Measurements from ENCODE around the gene CD247.

CD247 gene

DNA sequence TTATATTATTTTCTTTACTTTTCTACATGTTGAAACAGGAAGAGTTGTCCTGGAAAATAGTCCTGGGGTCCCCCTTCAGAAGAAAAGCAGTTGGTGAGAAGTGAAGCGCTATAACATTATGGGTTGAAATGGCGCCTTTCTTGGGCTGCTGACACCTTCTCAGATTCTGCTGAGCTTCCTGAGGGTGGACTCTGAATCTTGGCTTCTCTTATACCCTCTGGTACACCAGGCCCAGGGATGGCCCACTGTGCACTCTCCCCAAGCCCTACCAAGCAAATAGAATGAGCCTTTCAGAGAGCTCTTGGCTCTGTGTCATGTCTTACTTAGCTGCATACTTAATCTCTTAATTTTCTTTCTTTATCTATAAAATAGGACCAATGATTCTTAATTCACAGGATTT lies 42.3 kb downstream of the CD247 start:
- Histone ChIP-seq H3K27me3 (ENCODE audit: control insufficient read depth, insufficient read depth, low read length, poor library complexity, severe bottlenecking) (no peaks in the 10 kb centered on the region), H3K4me3 (ENCODE audit: insufficient read depth, low read depth, low read length) (no peak overlapping the region), H3K27ac (ENCODE audit: insufficient read depth, low read depth, low read length, poor library complexity, severe bottlenecking) (no peak overlapping the region), H3K4me1 (ENCODE audit: control insufficient read depth, insufficient read depth, low read length) (peaks cover 27% of the 10 kb centered on the region), H3K9me3 (ENCODE audit: control insufficient read depth, low read length) (no peaks in the 10 kb centered on the region), H3K36me3 (ENCODE audit: control insufficient read depth, insufficient read depth, low read length) (no peaks in the 10 kb centered on the region)
- WGBS, 2 experiments: 99 to 100% methylated on average over 2 of the region's 2 CpGs

DNA sequence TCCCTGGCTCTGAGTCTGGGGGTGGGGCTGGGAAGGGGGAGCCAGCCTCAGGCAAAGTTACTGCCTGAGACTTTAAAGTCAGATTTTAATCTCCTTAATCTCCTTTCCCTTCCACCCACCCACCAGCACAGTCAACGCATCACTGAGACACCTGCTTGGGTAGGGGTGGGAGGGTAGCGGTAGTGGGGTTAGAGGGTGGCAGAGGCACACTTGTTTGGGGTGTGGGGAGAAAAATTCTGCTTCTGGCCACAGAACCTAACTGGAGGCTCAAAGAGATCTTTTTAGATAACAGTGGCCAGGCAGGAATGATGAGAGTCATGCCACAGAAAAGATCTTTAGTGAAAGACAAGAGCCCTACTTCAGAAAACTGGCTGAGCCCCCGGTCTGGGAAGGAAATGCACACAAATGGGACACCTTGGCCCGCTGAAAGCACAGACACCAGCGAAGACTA lies 44.1 kb downstream of the CD247 start:
- Histone ChIP-seq H3K4me3 (ENCODE audit: insufficient read depth, low read depth, low read length) (no peak overlapping the region), H3K9me3 (ENCODE audit: control insufficient read depth, low read length) (no peaks in the 10 kb centered on the region), H3K27ac (ENCODE audit: insufficient read depth, low read depth, low read length, poor library complexity, severe bottlenecking) (no peak overlapping the region), H3K36me3 (ENCODE audit: control insufficient read depth, insufficient read depth, low read length) (no peaks in the 10 kb centered on the region), H3K27me3 (ENCODE audit: control insufficient read depth, insufficient read depth, low read length, poor library complexity, severe bottlenecking) (no peaks in the 10 kb centered on the region), H3K4me1 (ENCODE audit: control insufficient read depth, insufficient read depth, low read length) (peaks cover 27% of the 10 kb centered on the region)
- 70 to 96% methylated on average over 4 to 5 of the region's 5 CpGs for WGBS, 2 experiments

DNA sequence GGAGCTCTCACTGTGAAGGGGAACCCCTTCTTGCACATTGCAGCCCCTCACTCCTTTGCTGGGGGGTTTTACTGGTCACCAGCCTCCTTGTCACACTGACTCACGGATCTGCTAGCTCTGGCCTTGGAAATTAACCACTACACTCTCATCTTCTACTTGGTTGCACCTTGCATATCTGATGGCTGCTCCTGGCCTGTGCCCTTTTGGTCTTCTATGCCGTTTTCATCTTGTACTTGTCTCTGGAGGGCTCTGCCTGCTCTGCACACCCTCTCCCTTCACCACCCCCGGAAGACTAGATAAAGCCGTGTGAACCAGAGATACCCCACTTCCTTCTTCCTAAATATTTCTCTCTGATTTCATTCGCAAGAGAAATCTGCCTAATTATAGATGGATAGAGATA lies 44.6 kb downstream of the CD247 start:
- Histone ChIP-seq H3K27me3 (ENCODE audit: control insufficient read depth, insufficient read depth, low read length, poor library complexity, severe bottlenecking) (no peaks in the 10 kb centered on the region), H3K4me1 (ENCODE audit: control insufficient read depth, insufficient read depth, low read length) (peaks cover 27% of the 10 kb centered on the region), H3K36me3 (ENCODE audit: control insufficient read depth, insufficient read depth, low read length) (no peaks in the 10 kb centered on the region), H3K4me3 (ENCODE audit: insufficient read depth, low read depth, low read length) (no peak overlapping the region), H3K27ac (ENCODE audit: insufficient read depth, low read depth, low read length, poor library complexity, severe bottlenecking) (no peak overlapping the region), H3K9me3 (ENCODE audit: control insufficient read depth, low read length) (no peaks in the 10 kb centered on the region)
- WGBS, 2 experiments: 84 to 85% methylated on average over 4 to 5 of the region's 5 CpGs

DNA sequence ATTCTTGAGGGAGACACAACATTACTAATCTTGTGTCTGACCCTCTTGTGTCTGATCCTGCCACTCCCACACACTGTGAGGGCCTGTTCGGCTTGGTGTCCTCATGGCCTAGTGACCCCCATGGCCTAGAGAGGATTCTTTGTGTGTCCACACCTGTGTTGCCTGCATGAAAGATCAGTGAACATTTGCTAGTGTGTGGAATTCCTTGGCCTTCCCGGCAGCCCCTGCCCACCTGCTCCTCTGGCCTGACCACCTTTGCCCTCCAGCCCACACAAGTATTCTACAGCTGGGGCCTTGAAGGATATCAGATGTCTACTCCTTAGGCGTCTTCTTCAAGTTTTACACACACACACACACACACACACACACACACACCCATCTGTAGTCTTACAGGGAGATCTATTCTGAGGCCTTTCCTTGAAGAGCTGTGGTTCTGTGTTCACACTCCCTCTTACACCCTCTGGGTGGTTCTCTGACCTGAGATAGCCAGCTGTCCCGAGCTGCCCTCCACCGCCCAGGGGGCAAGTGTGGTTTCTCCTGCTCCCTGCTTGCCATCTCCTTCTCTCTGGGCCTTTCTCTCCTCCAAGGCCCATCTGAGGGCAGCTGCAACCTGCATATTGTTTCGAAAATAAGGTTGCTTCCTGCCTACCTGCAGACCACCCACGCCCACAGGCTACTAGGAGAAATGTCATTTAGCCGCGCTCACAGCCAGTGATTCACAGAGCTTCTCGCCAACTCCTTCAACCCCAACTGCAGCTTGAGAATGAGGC lies 45.4 kb downstream of the CD247 start:
- Histone ChIP-seq H3K9me3 (ENCODE audit: control insufficient read depth, low read length) (no peaks in the 10 kb centered on the region), H3K4me1 (ENCODE audit: control insufficient read depth, insufficient read depth, low read length) (peaks cover 29% of the 10 kb centered on the region), H3K27ac (ENCODE audit: insufficient read depth, low read depth, low read length, poor library complexity, severe bottlenecking) (no peak overlapping the region), H3K4me3 (ENCODE audit: insufficient read depth, low read depth, low read length) (no peak overlapping the region), H3K36me3 (ENCODE audit: control insufficient read depth, insufficient read depth, low read length) (no peaks in the 10 kb centered on the region), H3K27me3 (ENCODE audit: control insufficient read depth, insufficient read depth, low read length, poor library complexity, severe bottlenecking) (no peaks in the 10 kb centered on the region)
- 87 to 88% methylated on average over 10 of the region's 10 CpGs for WGBS, 2 experiments

DNA sequence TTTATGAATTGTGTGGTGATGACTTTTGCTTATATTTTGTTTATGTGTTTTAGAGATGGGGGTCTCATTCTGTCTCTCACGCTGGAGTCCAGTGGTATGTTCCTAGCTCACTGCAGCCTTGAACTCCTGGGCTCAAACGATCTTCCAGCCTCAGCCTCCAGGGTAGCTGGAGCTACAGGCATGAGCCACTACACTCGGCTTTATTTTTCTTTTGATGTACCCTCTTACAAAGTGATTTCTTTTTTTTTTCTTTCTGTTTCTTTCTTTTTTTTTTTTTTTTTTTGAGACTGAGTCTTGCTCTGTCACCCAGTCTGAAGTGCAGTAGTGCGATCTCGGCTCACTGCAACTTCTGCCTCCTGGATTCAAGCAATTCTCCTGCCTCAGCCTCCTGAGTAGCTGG lies 46.8 kb downstream of the CD247 start:
- H3K36me3 ChIP-seq (ENCODE audit: control insufficient read depth, insufficient read depth, low read length): no peaks in the 10 kb centered on the region
- whole genome bisulfite sequencing, 2 experiments: 83 to 94% methylated on average over 5 of the region's 5 CpGs
- H3K27me3 ChIP-seq (ENCODE audit: control insufficient read depth, insufficient read depth, low read length, poor library complexity, severe bottlenecking): no peaks in the 10 kb centered on the region

DNA sequence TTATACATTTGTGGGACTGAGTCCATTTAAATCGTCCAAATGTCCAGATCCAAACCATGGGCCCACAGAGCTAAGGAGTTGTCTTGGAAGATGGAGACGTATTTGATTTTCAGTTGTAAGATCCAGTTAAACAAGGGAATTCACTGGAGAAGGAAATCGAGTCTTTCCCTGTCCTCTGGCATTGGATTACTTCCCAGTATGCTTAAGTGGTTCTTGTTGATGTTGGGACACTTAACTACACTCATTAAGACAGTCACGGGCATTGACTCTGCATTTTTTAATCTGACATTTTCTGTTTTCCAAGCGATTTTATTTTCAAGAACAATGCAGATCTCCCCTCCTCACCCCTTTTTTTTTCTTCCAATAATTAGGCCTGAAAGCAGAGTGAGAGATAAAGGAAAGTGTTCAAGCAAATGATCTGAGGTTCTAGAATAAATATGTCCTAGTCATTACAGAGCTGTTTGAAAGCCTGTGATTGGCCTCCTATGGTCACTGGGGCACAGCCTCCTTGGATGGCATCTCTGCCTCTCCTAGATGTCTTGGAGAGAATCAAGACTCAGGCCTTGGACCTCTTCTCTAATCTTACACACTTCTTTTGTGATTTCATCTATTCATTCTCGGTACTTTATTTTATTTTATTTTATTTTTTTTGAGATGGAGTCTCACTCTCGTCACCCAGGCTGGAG lies 48.9 kb downstream of the CD247 start:
- Histone ChIP-seq H3K4me1 (ENCODE audit: control insufficient read depth, insufficient read depth, low read length) (peaks cover 49% of the 10 kb centered on the region), H3K4me3 (ENCODE audit: insufficient read depth, low read depth, low read length) (no peak overlapping the region), H3K27ac (ENCODE audit: insufficient read depth, low read depth, low read length, poor library complexity, severe bottlenecking) (no peak overlapping the region), H3K36me3 (ENCODE audit: control insufficient read depth, insufficient read depth, low read length) (no peaks in the 10 kb centered on the region), H3K9me3 (ENCODE audit: control insufficient read depth, low read length) (no peaks in the 10 kb centered on the region), H3K27me3 (ENCODE audit: control insufficient read depth, insufficient read depth, low read length, poor library complexity, severe bottlenecking) (no peaks in the 10 kb centered on the region)
- 93 to 94% methylated on average over 6 to 7 of the region's 7 CpGs for WGBS, 2 experiments

More for the DNA sequence above, 46.8 kb downstream of the CD247 start:
- H3K9me3 ChIP-seq (ENCODE audit: control insufficient read depth, low read length): no peaks in the 10 kb centered on the region
- H3K27ac ChIP-seq (ENCODE audit: insufficient read depth, low read depth, low read length, poor library complexity, severe bottlenecking): no peak overlapping the region
- peaks cover 36% of the 10 kb centered on the region for H3K4me1 ChIP-seq (ENCODE audit: control insufficient read depth, insufficient read depth, low read length)
- no peak overlapping the region for H3K4me3 ChIP-seq (ENCODE audit: insufficient read depth, low read depth, low read length)

DNA sequence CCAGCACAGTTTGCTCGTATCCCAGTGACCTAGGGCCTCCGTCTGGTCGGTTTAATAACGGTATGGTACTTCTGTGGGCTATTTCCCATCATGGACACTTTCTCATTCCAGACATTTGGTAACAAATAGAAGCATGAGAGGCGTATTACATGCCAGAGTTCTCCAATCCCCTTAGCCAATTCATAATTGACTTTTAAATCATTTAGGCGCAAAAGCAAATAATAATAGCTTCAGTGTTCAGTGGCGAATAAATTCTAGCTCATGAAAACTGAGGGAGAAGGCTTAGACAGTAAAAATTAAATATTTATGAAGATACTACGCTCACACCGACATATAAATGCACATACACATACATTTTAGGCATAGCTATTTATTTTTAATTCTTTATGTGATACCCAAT lies 50.6 kb downstream of the CD247 start:
- WGBS, 2 experiments: 74 to 83% methylated on average over 6 to 7 of the region's 9 CpGs
- Histone ChIP-seq H3K4me3 (ENCODE audit: insufficient read depth, low read depth, low read length) (no peak overlapping the region), H3K27ac (ENCODE audit: insufficient read depth, low read depth, low read length, poor library complexity, severe bottlenecking) (no peak overlapping the region), H3K36me3 (ENCODE audit: control insufficient read depth, insufficient read depth, low read length) (no peaks in the 10 kb centered on the region), H3K4me1 (ENCODE audit: control insufficient read depth, insufficient read depth, low read length) (peaks cover 49% of the 10 kb centered on the region), H3K27me3 (ENCODE audit: control insufficient read depth, insufficient read depth, low read length, poor library complexity, severe bottlenecking) (no peaks in the 10 kb centered on the region), H3K9me3 (ENCODE audit: control insufficient read depth, low read length) (no peaks in the 10 kb centered on the region)

DNA sequence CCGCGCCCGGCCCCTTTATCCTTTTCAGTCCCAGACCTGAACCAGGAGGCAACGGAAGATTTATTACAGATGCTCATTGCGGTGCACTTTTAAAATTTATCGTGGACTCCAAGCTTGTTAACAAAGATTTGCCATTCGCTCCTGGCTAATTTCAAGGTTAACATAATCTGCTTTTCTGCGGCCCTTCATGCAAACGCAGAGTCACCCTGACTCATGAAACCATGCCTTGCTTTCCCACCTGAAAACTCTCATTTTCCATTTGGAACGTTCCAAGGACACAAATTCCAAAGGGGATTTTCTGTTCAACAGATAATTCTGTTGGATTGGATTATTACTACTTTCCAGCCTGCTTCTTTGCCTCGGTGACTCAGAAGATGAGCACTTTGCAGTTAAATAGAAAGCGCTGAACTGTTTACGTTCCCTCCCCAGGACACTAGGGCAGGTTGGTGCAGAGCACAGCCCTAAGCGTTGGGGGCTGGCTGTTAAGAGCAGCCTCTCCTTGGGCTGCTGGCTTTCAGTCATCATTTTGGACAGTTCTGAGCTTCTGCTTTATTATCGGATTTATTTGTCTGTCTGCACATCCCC lies 51.1 kb downstream of the CD247 start:
- H3K4me1 ChIP-seq (ENCODE audit: control insufficient read depth, insufficient read depth, low read length): peaks cover 45% of the 10 kb centered on the region
- H3K36me3 ChIP-seq (ENCODE audit: control insufficient read depth, insufficient read depth, low read length): no peaks in the 10 kb centered on the region
- WGBS, 2 experiments: 68 to 71% methylated on average over 15 of the region's 15 CpGs
- H3K27me3 ChIP-seq (ENCODE audit: control insufficient read depth, insufficient read depth, low read length, poor library complexity, severe bottlenecking): no peaks in the 10 kb centered on the region
- H3K27ac ChIP-seq (ENCODE audit: insufficient read depth, low read depth, low read length, poor library complexity, severe bottlenecking): no peak overlapping the region
- no peaks in the 10 kb centered on the region for H3K9me3 ChIP-seq (ENCODE audit: control insufficient read depth, low read length)
- H3K4me3 ChIP-seq (ENCODE audit: insufficient read depth, low read depth, low read length): no peak overlapping the region

DNA sequence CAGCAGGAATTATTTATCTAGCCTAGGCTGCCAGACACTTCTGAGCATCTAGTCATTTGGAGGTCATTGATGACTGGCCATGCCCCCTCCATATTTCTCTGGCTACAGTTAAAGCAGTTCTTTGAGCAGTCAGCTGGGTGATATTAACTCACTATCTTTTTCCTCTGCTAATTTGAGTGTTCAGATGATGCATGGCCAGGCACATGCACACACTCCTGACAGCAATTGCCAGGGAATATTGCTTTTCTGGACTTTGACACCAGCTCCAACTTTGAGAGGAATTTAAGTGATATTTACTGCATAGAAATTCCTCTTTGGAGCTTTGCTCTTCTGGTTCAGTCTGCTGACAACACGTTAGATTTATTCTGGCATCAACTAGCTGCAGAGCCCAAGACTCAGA lies 52.6 kb downstream of the CD247 start:
- Histone ChIP-seq H3K4me1 (ENCODE audit: control insufficient read depth, insufficient read depth, low read length) (peaks cover 45% of the 10 kb centered on the region), H3K27ac (ENCODE audit: insufficient read depth, low read depth, low read length, poor library complexity, severe bottlenecking) (no peak overlapping the region), H3K27me3 (ENCODE audit: control insufficient read depth, insufficient read depth, low read length, poor library complexity, severe bottlenecking) (no peaks in the 10 kb centered on the region), H3K4me3 (ENCODE audit: insufficient read depth, low read depth, low read length) (no peak overlapping the region), H3K9me3 (ENCODE audit: control insufficient read depth, low read length) (no peaks in the 10 kb centered on the region), H3K36me3 (ENCODE audit: control insufficient read depth, insufficient read depth, low read length) (no peaks in the 10 kb centered on the region)
- 88 to 89% methylated on average over 1 of the region's 1 CpG for WGBS, 2 experiments

DNA sequence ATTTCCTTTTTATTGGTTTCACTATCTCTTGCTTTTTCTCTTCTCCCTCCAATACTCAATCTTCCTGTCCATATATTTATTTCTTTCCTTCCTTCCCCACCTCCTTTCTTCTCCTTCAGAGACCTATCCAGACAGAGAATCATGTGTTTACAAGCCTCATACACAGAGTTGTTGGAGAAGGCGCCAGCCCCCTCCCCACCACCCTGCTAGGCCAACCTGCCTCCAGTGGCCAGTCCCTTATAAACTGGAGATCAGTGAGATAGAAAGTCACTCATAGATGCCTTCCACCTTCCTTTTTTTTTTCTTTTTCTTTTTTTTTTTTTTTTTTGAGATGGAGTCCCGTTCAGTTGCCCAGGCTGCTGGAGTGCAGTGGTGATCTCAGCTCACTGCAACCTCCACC lies 53.3 kb downstream of the CD247 start:
- Histone ChIP-seq H3K4me1 (ENCODE audit: control insufficient read depth, insufficient read depth, low read length) (peaks cover 45% of the 10 kb centered on the region), H3K36me3 (ENCODE audit: control insufficient read depth, insufficient read depth, low read length) (no peaks in the 10 kb centered on the region), H3K27me3 (ENCODE audit: control insufficient read depth, insufficient read depth, low read length, poor library complexity, severe bottlenecking) (no peaks in the 10 kb centered on the region), H3K27ac (ENCODE audit: insufficient read depth, low read depth, low read length, poor library complexity, severe bottlenecking) (no peak overlapping the region), H3K9me3 (ENCODE audit: control insufficient read depth, low read length) (no peaks in the 10 kb centered on the region), H3K4me3 (ENCODE audit: insufficient read depth, low read depth, low read length) (no peak overlapping the region)
- 85 to 86% methylated on average over 2 of the region's 2 CpGs for WGBS, 2 experiments
